Activated T-cell treated with anti-CD3 and anti-CD28 coated beads, Interleukin-2, amount 50 U/mL, for 48 hours (primary cell): ENCODE data around the gene COL18A1.

Experiments used
- DNase-seq, 2 experiments: peaks; one replicate each; pipeline ENCODE4 v3.0.0-alpha.2; 2020

COL18A1 gene

GRCh38 chr21:45457161-45457831 lies 52.3 kb downstream of the COL18A1 start:
- DNase-seq, result no peak

GRCh38 chr21:45457832-45458172 lies 52.8 kb downstream of the COL18A1 start:
- DNase-seq, result no peak

- DNase-seq, result no peak
These were observed 53.6 kb downstream of the COL18A1 start for GRCh38 chr21:45458281-45459170.

- no peak for DNase-seq
These were observed 54.4 kb downstream of the COL18A1 start for GRCh38 chr21:45459171-45460010.

DNA sequence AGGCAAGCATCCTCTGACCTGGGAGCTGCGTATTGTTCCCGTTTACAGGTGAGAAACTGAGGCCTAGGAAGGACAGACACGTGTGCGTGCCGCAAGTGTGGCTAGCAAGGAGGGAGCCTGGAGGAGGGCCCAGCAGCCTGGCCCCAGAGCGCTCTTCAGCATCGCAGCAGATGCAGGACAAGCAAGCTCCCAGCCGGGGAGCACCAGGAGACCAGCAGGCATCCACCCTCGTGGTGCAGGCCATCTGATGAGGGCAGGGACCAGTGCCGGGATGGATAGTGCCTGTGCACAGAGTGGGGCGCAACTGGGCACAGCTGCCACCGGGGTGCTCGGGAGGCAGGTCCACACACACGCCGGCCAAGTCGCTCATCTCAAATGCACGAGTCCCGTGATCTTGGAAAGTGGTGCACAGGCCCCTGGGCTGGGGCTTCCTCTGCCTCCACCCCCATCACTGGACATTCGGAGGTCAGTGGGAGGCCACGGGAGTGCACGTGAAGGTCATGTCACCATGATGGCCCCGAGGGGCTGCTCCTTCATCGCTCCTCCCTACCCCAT lies 55.1 kb downstream of the COL18A1 start:
- no peak for DNase-seq

DNA sequence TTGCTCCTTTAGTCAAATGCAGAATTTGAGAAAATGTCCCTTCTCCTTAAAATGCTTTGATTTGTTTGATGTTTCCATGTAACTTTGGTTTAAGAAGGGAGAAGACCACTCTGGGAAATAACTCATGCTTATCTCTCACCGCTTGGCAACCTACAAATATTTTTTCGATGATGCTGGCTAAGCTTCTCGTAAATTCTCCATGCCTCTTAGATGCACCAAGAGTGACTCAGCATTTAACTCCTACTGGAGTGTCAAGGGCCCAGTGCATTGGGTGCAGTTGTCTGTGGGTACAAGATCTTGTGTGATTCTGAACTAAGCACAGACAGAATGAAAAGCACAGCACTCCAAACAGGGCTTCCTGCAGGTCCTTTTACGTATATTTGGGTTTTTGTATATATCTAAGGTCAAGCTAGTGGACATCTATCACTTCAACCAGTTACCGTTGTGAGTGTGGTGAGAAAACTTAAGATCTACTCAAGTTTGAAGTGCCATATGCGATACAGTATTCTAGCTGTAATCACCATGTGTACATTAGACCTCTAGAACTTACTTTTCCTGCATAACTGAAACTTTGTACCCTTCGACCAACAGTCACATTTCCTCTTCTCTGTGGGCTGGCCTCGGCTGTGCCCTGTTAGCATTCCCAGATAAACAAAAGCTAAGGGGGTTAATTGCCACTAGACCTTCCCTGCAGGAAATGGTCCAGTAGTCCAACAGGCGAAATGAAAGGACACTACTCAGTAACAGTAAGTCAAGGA lies 55.8 kb downstream of the COL18A1 start:
- no peak for DNase-seq

DNA sequence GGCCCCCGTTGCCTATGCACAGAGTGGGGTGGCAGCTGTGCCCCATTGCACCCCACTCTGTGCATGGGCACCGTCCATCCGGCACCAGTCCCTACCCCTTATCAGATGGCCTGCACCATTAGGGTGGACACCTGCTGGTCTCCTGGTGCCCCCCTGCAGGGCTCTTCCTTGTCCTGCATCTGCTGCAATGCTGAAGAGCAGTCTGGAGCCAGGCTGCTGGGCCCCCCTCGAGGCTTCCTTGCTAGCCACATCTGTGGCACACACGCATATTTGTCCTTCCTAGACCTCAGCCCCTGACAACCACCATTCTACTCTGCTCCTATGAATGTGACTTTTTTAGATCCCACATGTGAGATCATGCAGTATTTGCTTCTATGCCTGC lies 56.4 kb downstream of the COL18A1 start:
- no peak for DNase-seq

GRCh38 chr21:45461806-45462341 lies 56.9 kb downstream of the COL18A1 start:
- DNase-seq, result no peak

GRCh38 chr21:45463871-45464270 lies 58.9 kb downstream of the COL18A1 start:
- DNase-seq, result no peak

DNA sequence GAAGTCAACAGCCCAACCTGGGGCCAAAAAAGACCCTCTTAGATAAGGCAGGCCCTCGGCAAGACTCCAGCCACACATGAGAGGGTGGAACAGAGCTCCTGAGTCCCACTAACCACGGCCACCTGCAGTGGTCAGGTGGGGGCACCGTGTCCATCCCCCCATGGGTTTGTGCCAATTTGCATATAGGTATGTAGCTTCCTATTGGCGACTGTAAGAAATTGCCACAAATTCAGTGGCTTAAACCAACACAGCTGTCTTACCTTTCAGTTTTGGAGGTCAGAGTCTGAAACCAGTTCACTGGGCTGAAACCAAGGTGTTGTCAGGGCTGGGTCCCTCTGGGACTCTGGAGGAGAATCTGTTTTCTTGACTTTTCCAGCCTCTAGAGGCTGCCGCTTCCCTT lies 59.3 kb downstream of the COL18A1 start:
- DNase-seq, result no peak

DNA sequence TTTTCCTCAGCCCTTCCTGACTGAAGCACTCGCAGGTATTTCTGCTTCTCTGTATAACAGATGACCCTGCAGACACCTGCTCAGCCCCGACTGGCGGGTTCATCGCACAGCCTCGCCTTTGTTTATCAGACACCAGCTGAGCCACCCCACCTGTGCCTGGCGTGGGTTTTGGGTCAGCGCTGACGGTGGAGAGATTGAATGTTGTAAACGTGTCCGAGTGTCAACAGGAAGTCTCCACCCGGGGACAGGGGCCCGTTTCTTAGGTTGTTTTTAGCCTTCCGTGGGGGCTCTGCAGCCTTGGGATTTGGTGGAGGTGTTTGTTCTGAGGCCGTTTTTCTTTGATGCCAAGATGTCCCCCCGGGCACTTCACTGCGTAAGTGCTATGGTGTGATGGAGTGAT lies 60.1 kb downstream of the COL18A1 start:
- no peak for DNase-seq

- no peak for DNase-seq
These were observed 60.8 kb downstream of the COL18A1 start for GRCh38 chr21:45465611-45466329.

DNA sequence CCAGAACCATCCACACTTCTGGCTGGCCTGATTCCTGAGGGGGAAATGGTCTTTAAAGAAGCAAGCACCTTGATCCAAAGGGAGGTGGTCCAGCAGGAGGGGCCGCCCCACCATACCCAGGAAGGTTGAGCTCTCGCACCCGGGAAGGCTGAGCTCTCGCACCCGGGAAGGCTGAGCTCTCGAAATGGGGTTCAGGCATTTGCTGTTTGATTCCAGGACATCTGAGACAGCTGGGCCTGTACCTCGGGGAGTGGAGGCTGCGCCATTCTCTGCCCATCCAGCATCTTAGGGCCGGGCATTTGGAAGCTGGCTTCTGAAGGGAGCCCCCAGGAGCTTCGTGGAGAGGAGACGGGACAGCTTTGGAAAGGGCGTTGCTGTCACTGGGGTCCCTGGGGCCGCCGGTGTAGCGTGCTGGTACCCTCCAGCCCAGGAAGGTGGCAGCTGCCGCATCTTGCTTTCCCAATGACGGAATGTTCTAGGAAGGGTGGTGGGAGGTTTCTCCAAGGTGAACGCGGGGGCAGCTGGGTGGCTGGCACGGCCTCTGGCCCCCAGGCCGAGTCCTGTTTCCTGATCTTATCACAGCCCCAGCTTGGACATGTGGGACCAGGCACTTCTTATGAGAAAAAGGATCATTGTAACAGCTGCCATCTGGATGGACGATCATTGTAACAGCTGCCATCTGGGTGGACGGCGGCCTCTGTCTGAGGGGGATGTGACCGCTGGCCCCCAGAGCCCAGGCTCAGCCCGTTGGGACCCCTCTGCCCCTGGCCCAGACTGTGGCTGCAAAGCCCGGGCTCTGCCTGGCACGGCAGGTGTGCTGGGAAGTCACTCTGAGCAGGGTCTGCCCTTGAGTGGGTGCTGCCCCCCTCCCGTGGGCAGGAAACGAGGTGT lies 61.6 kb downstream of the COL18A1 start:
- no peak for DNase-seq

DNA sequence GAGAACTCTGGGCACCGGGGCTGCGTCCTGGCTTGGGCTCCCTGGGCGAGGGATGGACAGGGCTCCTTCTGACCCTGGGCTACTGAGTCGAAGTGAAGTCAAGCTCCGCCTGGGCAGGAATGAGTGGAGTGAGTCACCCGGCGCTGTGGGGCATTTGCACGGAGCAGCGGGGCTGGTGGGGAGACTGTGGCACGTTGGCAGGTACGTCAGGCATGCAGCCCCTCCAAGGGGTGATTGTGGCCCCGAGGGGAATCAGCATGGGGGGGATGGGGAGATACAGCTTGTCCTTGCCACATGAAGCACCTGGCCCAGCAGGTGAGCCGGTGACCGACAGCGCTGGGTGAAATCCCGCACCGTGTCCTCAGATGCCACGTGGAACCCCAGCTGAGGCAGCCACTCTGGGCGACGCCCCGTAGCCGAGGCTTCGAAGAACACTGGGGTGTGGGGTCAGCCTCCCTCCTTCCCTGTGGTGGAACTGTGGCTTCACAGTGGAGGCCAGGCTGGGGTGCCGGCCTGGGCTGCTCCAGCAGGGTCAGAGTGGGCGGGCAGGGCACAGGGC lies 62.3 kb downstream of the COL18A1 start:
- no peak for DNase-seq

- DNase-seq, result no peak
These were observed 63.3 kb downstream of the COL18A1 start for GRCh38 chr21:45468051-45468970.

GRCh38 chr21:45468971-45469272 lies 64.0 kb downstream of the COL18A1 start:
- DNase-seq, result no peak

GRCh38 chr21:45469273-45470086 lies 64.5 kb downstream of the COL18A1 start:
- DNase-seq, result no peak

DNA sequence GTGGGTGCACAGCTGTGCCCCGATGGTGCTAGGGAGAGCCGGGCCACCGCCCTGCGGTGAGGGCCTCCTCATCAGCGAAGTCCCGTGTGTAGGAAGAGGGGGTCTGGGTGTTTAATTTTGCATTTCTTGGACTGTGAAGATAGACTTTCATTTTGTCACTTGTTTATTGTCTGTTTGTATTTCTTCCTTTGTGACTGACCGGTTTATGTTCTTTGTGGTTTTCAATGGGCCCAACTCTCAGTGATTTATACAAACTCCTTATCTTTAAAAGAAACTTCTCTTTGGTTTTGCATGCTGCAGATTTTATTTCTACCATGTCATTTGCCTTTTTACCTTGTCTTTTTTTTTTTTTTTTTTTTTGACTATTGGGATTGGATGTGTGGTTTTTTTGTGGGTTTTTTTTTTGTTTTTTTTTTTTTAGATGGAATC lies 65.1 kb downstream of the COL18A1 start:
- no peak for DNase-seq
